ENCODE data around the gene CGNL1.

CGNL1 gene

DNA sequence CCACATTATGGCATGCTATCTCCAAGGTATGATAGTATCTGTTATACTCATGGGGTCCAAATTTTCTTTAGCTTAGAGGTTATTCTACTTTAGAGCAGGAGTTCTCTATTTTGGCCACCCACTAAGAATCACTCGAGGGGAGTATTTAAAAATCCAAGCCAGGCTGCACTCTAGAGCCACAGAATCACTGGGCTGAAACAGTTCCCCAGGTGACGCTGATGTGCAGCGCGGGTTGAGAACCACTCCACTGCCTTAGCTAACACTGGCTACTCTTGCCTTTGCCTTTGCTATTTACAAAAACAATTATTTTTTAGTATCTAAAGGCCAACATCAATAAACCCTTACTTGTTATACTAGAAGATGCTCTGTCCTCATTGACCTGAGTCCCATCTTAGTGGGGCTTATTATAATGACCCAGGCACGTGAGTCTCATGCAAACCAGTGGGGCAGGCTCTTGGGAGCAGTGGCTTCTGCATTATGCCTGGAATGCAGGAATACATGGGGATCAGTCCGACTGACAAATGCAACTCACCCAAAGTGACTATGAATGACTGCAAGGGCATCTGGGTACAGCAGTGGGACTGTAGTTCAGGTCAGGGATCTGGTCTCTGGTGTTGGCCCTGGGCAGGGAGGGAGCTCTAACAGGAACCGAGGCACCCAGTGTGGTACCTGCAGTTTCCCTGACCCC is 21.7 kb upstream of the CGNL1 start:
- no peak for DNase-seq

DNA sequence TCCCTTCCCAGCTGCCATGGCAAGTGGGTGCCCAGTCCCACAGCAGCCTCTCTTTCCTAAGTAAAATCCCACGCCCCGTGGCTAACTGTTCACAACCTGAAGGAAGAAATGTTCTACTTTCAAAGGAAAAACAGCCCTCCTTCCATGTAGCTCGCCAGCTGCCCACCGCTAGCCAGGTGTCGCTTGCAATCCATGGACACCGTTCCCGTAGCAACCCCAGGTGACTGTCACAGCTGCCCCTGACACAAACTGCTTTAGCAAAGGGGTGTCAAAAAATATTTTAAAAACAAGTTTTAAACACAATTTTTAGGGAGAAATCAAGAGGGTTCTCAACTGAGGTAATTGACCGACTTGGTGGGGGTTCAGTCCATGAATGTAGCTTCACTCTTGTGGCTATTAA is 21.0 kb upstream of the CGNL1 start:
- no peak for DNase-seq

DNA sequence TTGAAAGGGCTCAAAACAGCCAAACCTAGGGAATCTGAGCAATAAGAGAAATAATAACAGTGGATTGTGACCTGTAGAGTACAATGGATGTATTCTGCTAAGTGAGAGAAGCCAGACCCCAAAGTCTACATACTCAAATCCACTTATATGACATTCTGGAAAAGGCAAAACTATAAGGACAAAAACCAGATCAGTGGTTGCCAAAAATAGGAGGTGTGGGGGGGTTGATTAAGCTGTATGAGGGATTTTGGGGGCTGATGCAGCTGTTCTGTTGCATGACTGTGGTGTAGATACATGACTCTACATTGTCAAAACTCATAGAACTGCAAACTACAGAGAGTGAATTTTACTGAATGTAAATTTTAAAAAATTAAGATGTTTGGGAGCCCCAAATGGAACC is 20.1 kb upstream of the CGNL1 start:
- no peak for DNase-seq

DNA sequence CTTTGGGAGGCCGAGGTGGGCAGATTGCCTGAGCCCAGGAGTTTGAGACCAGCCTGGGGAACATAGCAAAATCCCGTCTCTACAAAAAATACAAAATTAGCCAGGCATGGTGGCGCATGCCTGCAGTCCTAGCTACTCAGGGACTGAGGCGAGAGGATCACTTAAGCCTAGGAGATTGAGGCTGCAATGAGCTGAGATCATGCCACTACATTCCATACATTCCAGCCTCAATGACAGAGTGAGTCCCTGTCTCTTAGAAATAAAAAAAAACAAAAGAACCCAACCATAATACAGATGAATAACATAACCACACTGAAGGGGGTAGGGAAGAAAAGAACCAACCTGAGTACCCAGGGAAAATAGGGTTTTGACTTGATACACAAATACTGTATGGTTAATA is 19.7 kb upstream of the CGNL1 start:
- no peak for DNase-seq

DNA sequence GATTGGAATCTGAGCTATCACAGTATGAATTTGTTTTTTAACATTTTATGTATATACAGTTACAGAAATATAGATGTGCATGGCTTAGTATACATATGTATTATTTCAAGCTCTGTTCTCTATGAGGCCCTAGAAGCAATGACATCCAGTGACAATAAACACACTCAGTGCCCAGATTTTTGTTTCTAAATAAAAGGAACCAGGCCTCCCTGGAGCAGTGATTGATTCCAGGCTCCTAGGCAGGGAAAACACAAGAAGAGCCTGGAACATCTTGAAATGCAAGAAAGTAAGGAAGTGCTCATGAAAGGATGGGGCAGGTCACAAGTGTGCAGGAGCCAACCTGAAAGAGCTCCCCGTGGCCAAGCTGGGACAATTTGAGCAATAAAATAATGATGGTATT is 18.5 kb upstream of the CGNL1 start:
- DNase-seq = no peak

DNA sequence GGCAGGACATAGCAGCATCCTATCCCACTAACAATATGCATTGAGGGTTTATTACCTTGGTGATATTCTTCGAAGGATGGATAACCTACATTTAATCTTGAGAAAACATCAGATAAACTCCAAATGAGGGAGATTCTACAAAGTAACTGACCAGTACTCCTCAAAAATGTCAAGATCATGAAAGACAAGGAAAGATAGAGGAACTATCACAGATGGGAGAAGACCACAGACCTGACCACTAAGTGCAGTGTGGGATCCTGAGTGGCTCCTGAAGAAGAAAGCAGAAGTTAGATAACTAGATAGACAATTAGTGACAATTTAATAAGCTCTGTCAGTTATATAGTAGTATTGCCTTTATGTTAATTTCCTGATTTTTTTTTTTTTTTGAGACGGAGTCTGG is 17.7 kb upstream of the CGNL1 start:
- no peak for DNase-seq

DNA sequence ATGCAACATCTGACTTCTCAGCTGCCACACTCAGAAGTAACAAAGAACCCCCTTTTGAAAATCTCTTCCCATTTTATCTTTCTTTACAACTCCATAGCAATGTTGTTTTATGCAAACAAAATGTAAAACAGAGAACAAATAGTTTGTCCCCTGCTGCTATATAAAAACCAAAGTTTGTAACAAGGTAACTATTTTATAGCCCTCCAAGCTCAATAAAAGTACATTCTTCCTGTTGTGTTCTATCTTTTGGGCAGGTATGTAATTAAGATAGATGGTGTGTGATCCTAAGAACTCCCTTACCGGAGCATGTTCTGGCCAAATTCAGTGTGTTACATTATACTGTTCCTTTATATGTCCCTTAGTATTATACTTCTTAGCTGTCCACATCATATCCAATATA is 12.6 kb upstream of the CGNL1 start:
- DNase-seq = no peak

DNA sequence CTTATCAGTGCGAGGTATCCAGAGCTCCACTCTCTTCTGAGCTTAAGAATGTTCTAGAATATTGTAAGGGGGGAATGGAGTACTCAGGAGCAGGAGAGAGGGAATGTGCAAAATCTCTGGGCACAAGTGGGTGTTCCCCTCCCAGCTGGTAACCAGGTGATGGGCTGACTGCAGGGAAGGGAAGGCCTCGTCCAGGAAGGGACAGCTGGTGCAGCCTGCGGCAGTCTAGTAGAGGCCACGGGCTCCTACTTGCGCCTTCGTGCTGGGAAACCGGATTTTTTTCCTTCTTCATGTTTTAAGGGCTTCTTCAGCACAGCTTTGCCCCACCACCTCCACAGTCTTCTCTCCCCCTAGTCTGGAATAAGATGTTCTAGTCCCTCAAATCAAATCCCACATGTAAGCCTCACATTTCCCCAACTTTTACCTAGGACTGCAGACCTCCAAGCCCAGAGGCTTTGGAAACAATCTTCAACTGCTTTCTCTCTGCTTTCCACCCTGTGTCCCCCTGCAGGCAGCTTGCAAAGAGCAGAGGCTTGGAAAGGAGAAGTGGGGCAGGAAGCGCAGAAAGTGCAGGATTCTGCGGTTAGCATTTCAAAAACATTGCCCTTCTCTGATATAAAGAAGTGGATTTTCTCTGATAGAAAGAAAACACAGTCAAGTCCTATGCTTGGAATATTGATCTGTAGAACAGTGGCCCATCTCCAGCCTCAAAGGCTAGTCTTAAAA is 11.9 kb upstream of the CGNL1 start:
- no peak for DNase-seq

DNA sequence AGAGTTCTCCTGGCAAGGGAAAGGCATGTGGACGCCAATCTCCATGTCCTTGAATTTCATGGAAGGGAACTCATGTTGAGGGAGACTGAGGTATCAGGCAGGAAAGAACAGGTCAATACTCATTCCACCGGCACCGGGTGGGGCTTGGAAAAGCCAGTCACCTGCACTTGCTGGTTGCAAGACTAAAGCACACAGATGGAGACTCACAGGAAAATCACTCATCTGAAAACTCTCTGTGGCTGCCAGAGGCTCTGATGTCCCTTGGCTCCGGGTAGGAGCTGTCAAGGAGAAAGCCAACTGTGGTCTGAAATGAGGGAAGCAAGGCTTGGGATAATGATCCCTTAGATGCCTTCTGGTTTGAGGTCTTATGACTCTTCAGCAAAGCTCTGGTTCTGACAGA is 8.7 kb upstream of the CGNL1 start:
- no peak for DNase-seq

DNA sequence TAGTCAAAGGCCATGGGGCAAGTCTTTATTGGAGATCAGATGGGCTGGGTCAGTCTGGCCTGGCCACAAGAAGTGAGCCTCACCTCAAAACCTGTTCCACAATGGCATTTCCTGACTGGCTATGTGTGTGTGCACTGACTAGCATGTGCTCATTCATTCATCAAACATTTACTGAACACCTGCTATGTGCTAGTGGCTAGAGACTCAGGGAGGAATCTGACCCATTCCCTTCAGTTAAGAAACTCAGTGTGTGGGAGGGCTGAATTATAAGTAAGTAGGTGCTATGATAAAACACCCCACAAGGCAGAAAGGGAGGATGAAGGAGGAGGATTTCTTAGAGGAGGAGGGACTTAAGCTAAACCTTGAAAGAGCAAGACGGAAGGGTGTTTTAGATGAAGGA is 5.4 kb upstream of the CGNL1 start:
- DNase-seq = no peak

DNA sequence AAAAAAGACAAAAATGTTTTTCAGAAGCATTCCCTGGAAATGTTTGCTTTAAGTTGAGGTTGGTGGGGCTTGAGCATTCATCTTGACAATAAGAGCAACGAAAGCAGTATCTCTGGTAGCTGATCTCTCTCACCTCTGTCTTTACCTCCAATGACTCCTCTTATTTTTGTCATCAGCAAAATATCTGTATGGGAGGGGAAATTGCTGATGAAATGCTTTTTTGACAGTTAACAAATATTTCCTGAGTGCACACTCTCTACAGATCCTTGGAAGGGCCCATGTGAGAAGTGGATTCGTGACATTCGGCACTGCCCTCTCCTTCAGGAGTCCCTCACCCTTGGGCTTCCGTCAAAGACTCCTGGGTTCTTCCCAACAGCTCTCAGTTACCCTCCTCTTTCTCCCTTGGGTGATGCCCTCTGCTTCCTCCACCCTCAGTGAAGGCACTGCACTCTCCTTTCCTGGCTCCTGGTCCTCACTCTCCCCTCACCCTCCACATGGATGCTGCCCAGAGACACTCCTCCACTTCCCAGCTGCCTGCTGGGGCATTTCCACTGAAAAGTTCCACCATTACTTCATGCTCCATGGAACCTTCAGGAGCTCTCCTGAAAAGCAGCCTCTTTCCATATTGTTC is 2.9 kb upstream of the CGNL1 start:
- DNase-seq = no peak

DNA sequence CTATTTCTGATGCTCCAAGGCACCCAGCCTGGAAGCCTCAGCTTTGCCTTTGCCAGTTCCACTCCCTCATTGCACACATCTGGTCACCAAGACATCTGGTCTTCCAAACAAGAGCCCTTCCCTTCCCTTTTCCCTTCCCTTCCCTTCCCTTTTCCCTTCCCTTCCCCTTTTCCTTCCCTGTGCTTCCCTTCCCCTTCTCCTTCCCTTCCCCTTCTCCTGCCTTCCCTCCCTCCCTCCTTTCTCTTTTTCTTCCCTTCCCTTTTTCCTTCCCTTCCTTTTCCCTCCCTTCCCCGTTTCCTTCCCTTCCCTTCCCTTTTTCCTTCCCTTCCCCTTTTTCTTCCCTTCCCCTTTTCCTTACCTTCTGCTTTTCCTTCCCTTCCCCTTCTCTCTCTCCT is 2.4 kb upstream of the CGNL1 start:
- DNase-seq = no peak

DNA sequence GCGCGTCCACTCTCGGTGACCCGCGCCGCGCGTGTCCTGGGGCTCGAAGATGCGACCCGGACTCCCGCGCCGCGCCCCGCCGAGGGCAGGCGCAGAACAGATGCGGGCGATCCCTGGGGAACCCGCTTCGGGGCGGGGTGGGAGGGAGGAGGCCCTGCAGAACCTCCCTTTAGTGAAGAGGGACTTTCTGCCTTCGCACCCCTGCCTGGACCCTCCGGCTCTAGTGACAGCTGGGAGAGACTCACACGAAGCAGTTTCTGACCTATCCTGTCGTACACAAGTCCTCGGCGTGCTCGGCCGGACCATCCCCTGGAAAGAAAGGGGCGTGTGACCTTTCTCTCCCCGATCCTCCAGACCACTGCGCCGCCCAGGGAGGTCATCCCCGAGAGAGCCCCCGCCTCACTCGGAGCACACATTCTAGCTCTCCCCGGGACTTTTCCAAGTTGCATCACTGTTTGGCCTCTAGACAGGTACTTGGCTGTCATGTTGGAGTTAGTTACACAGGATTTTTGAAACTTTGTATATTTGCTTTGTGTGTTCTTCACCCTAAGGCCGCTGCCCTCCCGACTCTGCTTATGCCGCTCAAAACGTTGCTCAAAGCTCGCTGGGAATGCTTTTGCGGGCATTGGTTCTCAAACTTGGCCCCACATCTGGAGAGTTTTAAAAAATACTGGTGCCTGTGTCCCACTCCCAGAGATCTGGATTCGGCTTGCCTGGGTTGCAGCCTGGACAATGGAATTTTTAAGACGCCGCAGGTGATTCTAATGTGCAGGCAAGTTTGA is 582 bp downstream of the CGNL1 start:
- no peak for DNase-seq

DNA sequence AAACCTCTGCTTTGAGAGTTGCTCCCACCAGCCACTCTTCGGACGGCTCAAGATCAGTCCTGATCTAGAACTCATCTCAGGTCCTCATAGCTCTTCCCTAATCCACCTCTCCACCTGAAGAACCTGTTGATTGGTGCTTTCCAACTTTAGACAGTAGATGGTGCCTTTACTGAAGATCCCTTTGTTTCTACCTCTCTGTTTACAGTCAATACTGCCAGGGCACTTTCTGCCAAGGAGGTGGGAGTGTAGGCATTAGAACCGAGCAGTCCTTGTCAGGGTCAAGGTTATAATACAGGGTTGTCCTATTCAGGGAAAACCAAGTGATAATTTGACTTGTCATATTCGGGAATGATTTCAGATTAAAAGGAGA is 1.2 kb downstream of the CGNL1 start:
- no peak for DNase-seq

DNA sequence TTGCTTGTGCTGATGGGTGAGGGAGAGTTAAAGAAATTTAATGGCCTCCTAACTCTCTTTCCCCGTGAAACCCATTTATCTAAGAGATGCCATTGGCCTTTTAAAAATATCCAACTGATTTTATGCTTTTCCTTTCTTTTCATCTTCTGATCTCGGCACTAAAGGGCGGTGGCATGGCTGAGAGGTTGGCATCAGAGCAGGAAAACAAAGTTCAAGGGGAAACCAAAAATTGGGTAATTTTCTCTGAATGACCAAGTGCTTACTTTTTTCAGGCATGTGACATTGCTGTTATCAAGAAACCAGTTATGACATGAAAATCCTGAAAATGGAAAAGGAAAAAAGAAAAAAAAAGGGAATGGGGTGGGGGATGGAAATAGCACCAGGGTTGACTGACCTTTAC is 3.2 kb downstream of the CGNL1 start:
- no peak for DNase-seq

DNA sequence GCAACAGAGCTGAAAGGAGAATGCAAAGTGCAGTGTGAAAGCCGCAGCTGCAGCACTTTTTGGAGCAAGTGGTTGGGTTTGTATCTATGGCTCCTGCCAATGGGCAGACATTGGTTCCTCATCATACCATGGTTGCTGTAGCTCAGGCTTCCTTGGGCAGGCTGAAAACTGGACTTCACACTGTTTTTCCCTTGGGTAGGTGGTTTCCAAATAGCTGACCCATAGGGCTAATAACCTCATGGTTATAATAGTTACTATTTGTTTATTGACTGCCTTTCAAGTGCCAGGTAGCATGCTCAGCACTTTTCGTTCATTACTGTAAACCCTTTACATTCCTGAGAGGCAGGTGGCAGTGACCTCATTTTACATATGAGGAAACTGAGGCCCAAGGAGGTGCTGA is 4.5 kb downstream of the CGNL1 start:
- DNase-seq = no peak

DNA sequence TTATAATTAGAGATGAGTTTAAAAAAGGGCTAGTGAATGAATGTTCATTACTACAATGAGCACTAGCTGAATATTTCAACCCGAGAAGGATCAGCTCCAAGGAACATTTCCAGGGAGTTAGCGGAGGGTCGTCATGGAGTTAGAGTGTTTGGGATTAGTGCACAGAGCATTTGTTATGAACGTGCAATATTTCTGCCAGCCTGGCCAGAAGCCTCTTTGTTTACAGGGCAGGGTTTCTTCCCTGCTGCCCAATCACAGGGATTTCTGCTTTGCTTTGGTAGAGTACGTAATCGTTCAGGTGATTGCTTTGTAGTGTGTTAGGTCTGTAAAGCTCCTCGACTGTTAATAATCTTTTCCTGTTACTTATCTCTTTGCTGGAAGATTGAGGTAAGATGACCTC is 5.9 kb downstream of the CGNL1 start:
- no peak for DNase-seq

DNA sequence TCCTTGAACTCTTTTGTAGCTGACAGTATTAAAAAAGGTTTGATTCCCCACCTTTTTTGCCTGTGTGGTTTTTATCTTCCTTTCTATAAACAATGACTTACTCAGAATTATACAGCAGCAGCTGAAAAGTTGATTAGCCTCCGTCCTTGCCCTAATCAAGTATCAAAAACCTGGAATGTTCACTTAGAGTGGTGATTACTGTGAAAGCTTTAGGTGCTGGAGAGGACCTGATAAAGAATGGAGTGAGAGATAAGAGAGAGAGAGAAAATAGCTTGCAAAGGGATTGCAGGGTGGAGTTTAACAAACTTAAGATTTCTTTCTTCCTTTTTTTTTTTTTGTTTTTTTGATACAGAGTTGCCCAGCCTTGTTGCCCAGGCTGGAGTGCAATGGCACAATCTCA is 6.7 kb downstream of the CGNL1 start:
- DNase-seq = no peak

DNA sequence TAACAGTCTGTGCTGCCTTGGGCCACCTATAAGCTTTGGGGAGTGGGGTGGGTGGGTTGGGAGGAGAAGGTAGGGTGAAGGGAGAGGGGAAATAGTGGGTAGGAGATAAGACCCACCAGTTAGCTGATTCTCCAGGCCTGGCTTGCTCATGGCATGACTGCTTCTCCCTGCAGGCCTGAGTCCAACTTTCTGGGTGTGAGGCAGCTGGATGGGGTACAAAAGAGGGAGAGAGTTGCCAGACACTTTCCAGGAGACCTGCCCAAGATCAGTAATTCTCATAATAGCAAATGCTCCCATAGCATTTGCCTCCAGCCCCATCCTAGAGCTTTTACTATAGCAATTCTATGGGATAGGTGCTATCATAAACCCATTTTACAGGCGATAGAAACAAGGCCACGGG is 7.7 kb downstream of the CGNL1 start:
- no peak for DNase-seq

DNA sequence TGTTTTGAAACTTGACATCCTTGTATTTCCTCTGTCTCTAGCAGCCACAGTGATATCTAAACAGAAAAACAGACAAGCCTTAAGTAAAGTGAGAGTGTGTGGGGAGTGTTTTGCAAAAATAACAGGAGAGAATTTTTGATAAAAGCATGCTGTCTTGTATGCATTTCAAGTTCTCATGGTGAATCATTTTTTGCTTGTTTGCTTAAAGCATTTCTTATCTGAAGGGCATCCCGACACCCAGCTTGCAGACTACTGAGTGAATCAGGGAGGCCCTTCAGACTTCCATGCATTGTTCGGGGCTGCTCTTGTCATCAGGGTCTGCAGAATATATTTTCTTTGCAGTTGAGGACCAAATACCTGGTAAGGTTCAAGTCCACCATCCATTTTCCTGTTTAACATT is 8.5 kb downstream of the CGNL1 start:
- DNase-seq = no peak

DNA sequence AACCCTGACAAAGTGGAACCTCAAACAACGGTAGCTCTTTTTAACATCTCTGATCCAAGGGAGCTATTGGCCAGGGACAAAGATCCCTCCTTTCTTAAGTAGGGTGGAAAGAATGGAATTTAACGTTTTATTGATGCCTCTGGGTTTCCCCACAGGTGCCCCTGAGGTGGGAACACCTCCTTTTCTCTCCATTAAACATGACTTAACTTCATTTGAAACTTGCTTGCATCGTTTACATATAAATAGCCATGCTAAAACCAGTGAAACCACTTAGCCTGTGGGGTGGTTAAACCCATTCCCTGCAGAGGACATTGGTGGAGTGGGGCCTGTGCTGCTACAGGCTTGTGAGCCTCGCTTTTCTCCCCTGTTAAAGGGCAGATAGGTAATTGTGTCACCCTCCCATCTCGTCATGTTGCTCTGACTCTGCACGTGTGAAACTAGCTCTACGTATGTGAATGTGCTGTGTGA is 9.7 kb downstream of the CGNL1 start:
- DNase-seq = no peak

DNA sequence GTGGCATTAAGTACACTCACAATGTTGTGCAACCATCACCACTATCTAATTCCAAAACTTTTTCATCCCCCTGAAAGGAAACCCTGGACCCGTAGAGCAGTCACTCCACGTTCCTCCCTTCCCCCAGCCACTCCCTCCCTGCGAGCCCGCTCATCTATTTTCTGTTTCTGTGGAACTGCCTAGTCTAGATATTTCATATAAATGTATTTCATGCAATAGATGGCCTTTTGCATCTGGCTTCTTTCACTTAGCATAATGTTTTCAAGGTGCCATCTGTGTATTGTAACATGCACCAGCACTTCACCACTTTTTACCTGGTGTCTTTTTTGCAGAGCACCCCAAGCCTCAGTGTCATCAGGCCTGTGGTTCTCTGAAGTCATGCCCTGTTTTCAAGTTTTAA is 10.7 kb downstream of the CGNL1 start:
- no peak for DNase-seq

DNA sequence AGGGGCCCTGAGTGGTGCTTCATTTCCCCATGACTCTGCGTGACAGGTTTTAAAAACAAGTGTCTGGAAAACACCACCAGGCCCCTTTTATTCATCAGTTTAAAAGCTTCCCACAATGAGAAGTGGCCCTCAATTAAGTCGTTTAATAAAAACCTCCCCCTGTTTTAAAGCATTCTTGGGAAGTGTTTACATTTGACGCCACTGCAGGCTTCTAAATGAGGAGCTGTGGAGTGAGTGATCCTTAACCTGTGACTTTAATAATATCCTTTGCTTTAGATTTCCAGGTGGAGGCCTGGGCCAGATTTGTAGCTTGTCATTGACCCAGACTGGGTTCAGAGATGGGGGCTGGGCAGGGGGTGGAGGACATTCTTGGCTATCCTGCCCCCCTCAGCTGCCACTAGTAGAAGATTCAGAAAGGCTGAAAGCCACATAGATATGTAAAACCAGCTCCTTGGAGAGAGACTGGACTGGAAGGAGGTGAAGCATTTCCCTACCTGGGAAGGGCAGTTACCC is 11.3 kb downstream of the CGNL1 start:
- DNase-seq = no peak

DNA sequence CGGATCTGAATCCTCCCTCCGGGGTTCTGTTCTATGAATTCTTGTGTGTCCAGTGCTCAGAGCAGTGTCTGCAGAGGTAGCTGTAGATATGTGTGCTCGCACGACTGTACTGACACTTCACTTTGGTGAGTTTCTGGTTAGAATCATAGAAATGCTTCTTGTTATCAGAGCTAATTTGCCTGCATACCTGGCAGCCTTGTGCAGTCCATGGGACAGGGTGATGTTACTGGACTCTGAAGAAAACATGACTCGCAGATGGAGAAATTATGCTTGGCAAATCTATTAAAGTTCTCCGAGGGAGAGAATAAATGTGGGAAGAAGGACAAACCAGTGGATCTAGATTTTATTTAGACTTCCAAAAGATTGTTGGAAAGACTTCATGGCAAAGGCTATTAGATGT is 12.2 kb downstream of the CGNL1 start:
- no peak for DNase-seq

Data from stimulated activated CD4-positive, alpha-beta T cell treated with anti-CD3 and anti-CD28 coated beads, Interleukin-2, amount 100 ng/mL, for 48 hours (primary cell).